Activated CD8-positive, alpha-beta memory T cell treated with anti-CD3 and anti-CD28 coated beads, Interleukin-2, amount 50 U/mL, for 24 hours (primary cell): ENCODE results near the gene RUSC2.
"Not testable (repeated sequence)": the region's sequence is repeated elsewhere in the genome, so short reads cannot be mapped to it uniquely, and the experiment has no call there.

ENCODE experiments used
- DNase-seq: peaks from one replicate; pipeline ENCODE4 v3.0.0-alpha.2; 2020; ENCODE audit errors: extremely low read depth

RUSC2 gene, protein sequence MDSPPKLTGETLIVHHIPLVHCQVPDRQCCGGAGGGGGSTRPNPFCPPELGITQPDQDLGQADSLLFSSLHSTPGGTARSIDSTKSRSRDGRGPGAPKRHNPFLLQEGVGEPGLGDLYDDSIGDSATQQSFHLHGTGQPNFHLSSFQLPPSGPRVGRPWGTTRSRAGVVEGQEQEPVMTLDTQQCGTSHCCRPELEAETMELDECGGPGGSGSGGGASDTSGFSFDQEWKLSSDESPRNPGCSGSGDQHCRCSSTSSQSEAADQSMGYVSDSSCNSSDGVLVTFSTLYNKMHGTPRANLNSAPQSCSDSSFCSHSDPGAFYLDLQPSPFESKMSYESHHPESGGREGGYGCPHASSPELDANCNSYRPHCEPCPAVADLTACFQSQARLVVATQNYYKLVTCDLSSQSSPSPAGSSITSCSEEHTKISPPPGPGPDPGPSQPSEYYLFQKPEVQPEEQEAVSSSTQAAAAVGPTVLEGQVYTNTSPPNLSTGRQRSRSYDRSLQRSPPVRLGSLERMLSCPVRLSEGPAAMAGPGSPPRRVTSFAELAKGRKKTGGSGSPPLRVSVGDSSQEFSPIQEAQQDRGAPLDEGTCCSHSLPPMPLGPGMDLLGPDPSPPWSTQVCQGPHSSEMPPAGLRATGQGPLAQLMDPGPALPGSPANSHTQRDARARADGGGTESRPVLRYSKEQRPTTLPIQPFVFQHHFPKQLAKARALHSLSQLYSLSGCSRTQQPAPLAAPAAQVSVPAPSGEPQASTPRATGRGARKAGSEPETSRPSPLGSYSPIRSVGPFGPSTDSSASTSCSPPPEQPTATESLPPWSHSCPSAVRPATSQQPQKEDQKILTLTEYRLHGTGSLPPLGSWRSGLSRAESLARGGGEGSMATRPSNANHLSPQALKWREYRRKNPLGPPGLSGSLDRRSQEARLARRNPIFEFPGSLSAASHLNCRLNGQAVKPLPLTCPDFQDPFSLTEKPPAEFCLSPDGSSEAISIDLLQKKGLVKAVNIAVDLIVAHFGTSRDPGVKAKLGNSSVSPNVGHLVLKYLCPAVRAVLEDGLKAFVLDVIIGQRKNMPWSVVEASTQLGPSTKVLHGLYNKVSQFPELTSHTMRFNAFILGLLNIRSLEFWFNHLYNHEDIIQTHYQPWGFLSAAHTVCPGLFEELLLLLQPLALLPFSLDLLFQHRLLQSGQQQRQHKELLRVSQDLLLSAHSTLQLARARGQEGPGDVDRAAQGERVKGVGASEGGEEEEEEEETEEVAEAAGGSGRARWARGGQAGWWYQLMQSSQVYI (N-terminal part only)

DNA sequence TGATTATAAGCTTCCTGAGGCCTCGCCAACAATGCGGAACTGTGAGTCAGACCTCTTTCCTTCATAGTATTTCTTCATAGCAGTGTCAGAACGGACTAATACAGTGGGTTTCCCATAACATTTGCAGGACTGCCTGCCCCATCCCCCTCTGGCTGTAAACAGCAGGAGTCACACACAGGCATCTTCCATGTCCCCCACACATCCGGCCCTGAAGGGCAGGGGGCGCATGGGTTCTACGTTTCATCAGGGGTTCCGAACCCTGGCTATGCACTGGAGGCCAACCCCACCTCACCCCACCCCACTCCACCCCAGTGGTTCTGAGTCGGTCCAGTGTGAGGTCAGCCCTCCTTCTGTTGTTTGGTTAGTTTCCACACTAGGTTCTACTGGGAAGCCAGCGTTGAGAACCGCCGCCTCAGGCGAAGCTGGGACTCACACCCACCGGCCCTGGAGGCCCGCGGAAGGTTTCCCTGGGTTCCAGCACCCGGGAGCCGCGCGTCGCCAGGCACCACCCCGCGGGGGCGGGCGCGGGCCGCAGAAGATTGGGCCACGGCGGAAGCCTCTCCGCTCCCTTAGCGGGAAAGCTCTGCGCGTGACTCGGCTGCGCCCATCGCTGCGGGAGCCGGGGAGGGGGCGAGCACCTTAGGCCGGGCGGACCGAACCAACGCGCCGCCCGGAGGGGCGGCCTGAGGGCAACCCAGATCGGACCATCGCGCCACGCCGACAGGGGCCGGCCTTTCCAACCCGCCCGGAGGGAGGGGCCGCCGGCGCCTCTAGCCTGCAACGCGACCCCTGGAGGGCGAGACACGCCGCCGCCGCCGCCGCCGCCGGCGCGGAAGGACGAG is at the start of gene RUSC2:
TSS of gene RUSC2 (plus strand) at position 799 of the 842 bp plus-strand sequence. CDS start 56,411 bp downstream, outside the sequence.
- DNase-seq, result no peak

DNA sequence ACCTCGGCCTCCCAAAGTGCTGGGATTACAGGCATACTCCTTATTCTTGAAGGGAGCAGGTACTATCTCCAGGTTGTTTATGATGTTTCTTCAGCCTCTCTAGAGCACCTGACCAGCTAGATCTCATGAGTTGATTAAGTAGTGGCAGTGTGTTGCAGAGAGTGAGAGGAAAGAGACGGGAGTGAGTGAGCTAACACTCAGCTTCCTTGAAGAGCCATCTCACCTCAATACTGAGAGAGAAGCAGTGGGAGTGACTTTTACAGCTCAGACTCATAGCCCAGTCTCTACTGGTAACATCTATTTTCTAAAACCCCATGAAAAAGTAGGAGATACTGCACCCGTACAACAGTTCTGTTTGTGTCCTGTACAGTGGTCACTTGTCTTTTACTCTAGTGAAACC is 43.9 kb upstream of the RUSC2 start:
- no peak for DNase-seq

DNA sequence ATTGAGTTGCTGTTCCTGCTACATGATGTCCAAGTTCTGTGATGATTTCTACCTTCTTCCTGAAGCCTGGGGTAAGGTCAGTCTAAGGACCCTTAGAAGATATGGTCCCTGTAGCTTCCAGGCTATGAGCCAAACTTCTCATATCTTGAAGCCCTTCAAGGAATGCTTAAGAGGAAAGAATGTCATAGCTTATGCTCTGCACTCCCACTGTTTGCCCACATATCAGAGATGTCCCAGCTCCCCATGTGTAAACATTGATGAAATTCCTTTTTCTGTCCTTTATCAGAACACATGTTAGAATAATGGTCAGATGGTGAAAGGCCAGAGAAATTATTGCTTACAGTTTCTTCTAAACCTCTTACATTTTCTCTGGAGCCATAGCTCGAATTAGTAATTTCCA is 41.4 kb upstream of the RUSC2 start:
- DNase-seq, result no peak

DNA sequence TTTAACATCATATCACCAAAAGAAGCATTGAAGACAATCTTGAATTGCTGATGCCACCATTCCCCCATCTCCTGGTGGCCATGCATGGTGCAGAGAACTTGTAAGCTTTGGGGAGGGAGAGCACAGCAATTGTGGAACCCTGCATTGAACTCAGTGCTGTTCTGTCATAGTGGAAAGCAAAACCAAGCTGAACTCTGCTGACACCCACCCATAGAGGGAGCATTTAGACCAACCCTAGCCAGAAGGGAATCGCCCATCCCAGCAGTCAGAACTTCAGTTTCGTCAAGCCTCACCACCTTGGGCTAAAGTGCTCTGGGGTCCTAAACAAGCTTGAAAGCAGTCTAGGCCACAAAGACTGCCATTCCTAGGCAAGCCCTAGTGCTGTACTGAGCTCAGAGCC is 37.4 kb upstream of the RUSC2 start:
- no peak for DNase-seq

DNA sequence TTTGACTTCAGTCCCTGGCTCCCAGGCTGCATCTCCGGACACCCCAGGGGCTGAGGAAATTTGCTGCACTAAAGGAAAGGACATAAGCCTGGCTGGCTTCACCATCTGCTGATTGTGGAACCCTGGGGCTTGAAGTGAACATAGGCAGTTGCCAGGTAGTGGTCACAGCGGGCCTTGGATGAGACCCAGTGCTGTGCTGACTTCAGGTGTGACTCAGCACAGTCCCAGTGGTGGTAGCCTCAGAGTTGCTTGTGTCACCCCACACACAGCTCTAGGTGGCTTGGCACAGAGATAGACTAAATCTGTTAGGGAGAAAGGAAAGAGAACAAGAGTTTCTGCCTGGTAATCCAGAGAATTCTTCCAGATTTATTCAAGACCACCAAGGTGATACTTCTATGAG is 36.1 kb upstream of the RUSC2 start:
- DNase-seq, result no peak

DNA sequence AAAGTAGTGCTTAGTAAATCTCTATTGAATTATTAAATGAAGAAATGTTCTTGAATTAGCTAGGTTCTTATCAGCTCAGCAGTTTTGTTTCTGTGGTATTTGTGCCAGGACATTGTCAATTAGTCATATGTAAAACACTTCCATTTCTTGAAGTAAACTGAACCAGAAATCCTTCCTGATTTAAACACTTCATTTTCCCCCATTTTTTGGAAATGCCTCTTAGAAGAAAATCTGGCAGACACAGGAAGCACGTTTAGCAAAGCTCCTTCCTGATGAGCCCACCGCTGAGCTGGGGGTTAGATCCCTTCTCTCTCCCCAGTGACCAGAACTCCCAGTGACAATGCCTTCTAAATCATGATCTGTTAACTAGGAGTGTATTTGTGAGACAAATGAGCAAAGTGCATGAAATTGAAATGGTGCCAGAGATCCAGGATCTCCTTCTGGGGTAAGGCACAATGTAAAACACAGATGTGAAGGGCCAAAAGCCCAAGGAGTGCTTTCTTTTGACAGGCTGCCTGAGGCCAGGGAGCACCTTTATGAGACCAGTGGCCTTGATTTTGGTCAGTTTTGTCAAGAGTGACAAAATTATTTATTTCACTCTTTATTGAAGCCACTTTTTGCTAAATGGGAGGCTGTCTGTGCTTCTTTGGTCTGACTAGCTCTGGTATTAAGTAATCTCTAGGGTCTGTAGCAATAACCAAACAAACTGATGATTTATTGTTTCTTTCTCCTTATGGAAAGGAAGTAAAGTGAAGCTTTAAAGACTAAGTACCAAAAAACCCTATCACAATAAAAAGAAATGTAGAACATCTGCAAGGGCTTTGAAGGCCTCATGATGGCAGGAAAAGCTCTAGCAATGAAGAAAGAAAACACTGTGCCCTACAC is 25.5 kb upstream of the RUSC2 start:
- DNase-seq, result no peak

DNA sequence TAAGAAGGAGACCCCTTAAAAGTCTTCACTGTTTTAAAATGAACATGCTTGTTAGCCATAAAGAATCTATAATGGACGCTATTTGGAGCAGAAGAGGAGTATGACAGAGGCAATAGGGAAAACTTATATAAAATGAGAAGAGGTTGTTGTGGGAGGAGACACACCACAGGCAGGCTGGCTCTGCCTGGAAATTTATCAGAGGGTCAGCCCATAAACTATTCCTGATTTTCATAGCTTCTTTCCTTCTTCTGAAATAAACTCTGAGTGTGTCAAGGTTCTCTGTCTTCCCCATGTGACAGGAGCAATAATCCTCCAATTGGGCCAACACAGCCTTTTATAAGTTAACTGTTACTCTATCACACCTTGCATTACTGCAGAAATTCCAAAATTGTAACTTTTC is 19.6 kb upstream of the RUSC2 start:
- DNase-seq, result no peak

DNA sequence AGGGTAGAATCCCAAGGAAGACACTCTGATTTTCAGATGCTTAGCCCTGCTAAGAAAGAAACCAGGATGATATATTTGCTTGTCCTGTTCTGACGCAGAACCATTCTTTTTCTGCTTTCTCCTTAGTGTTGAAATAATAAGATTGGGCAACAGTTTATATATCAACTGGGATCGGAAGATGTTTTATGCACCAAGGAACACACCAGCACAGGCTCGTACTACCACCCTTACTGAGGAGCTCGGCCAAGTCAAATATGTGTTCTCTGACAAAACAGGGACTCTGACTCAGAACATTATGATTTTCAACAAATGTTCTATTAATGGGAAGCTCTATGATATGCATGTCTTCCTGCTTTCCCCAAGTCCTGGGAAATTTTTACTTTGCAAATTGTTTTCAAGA is 19.0 kb upstream of the RUSC2 start:
- DNase-seq, result no peak

DNA sequence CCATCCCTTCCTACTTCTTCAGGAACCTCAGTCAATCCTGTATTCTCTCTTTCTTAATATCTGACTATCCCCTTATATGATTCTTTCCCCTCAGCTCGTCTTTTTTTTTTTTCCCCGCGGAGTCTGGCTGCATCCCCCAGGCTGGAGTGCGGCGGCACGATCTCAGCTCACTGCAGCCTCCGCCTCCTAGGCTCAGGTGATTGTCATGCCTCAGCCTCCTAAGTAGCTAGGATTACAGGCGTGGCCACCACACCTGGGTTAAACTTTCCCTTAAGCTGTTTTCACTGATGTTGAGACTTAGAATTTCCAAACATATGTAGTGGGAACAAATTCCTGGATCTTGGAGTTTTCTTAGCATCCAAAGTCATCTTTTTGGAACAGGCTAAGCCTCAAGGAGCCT is 13.3 kb upstream of the RUSC2 start:
- no peak for DNase-seq

DNA sequence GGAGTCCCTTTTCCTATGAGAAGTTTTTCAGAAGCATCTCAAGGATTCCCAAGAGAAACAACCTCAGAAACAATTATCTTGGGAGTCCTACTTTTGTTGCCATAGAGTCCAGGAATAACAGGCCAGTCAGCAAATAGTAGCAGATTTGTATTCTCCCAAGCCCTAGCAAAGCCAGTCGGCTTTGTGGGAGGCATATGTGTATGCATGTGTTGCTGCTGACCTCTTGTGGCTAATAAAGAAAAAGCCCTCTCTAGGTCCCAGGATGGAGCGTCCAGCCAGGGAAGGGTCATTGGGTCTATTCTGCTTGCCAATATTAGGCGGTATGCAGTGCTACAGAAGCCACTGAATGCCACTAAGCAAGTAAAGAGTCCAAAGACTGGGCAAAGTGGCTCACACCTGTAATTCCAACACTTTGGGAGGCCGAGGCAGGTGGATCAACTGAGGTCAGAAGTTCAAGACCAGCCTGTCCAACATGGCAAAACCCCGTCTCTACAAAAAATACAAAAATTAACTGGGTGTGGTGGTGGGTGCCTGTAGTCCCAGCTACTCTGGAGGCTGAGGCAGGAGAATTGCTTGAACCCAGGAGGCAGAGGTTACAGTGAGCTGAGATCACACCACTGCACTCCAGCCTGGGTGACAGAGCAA is 12.6 kb upstream of the RUSC2 start:
- not testable (repeated sequence) for DNase-seq

DNA sequence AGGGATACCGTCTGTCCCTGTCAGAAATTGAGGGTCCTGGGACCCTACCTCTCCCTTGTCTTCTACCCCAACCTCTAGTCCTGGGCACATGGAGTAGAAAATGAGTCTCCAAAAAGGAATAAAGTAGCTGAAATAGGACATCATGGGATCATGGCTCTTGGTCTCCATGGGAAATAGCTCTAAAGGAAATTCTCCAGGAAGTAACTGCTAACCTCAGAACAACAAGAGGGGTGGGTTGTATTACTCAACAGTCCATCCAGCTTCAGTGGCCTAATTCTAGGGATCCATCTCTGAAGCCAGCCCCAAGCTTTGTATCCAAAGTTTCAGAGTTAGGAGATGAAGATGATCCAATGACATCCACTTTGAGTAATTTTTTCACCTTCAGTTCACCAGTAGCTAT is 11.0 kb upstream of the RUSC2 start:
- no peak for DNase-seq

DNA sequence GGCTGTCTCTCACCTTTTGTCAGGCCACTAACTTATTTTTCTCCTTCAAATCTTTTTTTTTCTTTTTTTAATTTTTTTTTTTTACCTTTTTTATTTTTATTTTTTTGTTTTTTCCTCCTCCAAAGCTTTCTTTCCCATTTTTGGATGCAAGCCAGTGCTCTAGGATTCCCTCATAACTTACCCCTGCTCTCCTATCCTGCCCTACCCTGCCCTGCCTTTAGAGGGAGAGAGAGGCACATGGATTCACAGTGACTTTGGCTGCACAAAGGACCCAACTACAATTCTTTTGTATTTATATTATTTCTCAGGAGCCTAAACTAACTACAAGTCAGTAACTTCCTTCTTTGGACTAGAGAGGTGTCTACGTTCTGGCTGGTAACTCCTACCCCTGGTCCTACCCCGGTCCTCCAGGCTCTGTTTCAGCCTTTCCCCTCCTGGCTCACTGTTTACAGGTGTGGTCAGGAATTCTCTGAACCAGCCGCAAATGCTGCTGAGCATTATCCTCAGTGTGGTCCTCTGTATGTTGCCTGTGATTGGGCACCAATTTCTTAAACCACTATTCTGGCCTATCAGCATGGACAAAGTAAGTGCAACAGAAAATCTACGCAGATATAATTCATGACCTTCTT is 8.4 kb upstream of the RUSC2 start:
- DNase-seq, result no peak

DNA sequence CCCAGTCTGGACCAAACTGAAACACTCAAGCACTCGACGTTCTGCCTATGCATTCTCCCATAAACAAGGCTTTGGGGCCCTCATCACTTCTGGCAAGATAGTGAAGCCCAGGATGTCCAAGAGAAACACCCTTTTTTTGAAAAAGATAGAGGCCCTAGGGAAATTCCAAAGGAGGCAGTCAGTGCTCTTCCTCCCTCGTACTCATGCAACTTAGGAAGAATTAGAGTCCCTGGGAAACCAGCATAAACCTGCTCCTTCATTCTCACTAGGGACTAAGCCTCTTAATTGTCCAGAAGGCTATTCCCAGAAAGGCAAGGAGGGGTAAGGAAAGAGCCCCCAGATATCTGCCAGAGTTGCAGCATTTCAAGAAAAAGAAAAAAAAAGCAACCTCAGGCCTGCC is 7.8 kb upstream of the RUSC2 start:
- DNase-seq, result no peak

DNA sequence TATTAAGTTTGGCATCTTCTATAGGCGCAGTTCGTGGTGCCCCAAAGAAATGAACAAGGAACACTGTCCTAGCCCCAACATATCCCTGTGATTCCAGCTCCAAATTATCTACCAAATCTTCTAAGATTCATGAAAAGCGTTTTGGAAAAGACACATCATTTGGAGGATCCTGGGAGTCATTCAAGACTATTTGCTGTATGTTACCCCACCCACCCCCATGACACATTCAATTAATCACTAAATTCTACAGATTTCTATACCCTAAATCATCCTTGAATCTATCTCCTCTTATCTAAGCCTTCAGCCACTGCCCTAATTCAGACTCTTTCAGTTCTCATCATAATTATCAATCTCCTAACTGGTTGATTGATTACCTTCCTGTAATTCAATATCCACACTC is 5.5 kb upstream of the RUSC2 start:
- no peak for DNase-seq

DNA sequence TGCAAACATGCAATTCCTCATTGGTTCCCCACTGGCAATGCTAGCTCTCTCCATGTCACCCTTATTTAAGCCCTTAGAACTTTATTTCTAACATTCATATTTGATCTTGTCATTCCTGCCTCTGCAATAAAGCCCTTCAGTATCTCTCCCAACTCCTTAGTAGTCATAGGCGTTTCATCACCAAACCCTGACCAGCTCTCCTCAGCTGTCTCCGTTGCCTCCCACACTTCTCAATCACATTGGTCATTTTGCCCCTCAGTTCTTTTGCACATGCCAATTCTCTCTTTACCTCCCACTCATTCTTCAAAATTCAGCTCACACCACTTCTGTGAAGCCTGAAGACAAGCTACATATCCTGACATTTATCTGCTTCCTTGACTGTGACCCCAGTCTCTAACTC is 2.8 kb upstream of the RUSC2 start:
- no peak for DNase-seq

DNA sequence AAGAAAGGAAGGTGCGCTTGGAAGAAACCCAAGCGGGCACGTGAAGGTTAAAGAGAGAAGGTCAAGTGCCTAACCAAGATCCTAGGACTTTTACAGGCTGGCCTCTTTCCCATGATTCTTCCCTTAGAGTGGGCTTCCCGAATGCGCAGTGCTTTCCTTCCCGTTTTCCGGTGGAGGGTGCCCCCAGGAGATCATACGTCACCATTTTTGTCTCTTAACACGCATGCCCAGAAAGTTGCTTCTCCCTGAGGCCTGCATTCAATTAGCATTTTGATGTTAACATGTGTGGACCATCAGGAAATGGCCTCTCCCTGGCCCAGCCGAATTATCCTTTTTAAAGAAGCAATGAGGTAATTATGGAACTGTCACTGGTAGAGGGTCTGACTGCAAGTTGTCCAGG is 1.9 kb upstream of the RUSC2 start:
- DNase-seq, result no peak

DNA sequence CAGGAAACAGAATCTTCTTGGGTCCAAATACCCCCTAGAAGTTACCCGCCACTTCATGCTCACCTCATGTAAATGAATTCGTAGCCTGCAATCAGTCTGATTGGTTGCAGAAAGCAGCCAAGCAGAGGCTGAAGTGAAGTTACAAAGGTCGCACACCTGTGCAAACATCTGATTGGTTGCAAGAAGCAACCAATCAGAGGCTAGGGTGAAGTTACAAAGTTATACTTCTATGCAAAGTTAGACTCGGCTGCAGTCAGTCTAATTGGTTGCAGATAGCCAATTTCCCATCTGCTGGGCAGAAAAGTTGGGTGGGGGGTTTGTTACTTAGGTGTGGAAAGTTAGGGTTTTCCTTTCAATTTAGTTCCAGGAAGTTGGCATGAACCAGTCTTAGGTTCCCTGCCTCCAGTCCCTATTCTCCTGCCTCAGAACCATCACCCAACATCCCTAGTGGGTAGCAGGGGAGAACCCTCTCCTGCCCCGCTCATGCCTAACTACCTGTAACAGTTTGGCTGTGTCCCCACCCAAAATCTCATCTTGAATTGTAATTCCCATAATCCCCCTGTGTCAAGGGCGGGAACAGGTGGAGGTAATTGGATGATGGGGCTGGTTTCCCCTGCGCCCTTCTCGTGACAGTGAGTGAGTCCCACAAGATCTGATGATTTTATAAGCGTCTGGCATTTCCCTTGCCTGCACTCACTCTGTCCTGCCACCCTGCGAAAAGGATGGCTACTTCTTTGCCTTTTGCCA is 1.2 kb upstream of the RUSC2 start:
- DNase-seq, result no peak

DNA sequence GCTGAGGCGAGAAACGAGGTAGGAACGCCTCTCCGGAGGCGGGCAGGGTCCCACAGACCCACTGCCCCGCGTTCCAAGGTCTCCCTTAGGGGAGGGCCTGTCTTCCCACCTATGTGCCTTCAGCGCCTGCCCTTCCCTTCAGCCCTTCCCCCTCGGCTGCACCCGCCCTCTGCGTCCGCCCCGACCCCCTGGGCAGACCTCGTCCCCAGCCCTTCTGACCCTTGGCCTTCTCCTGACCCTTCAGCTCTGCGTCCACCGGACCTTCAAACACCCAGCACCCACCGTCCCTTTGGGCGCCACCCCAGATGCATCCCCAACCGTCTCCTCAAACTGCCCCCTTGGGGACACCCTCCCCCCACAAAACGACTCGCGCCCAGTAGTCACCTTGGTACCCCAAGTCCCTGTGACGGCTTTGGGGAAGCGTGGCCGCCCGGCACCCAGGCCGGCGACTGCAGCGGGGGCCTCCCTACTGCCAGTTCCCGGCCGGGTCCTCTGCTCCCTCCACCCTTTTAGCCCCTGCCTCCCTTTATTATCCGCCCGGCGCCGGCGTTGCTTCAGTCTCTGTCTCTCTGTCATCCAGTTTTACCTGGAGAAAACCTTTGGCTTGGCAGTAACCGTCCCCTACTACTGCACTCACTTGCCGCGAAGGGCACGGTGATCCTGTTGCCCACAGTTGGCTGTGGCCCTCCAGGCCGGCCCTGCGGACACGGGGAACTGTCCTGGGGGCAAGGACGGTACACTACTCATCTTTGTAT is 421 bp downstream of the RUSC2 start:
- DNase-seq, result no peak
